NB4 (cell line): ENCODE results near the gene GRM5.
"Not testable (repeated sequence)": the region's sequence is repeated elsewhere in the genome, so short reads cannot be mapped to it uniquely, and the experiment has no call there.

ENCODE experiments used
- MYC ChIP-seq: IDR thresholded peaks from 2 replicates; pipeline ENCODE4 v1.6.1; 2011; ENCODE audit warnings: low read depth, low read length
- POLR2A ChIP-seq: IDR thresholded peaks from 2 replicates; pipeline ENCODE4 v1.6.1; 2011; ENCODE audit warnings: mild to moderate bottlenecking; ENCODE audit not compliant: insufficient read length; ENCODE audit errors: extremely low read depth
- TF ChIP-seq, protein P1 (sequence below): IDR thresholded peaks from one replicate; pipeline ENCODE4 v1.5.1; 2012; ENCODE audit warnings: low read depth, low read length
- TF ChIP-seq, protein P2 (sequence below): IDR thresholded peaks from 2 replicates; pipeline ENCODE4 v1.6.1; 2011; ENCODE audit warnings: low read depth, low read length

DNA sequence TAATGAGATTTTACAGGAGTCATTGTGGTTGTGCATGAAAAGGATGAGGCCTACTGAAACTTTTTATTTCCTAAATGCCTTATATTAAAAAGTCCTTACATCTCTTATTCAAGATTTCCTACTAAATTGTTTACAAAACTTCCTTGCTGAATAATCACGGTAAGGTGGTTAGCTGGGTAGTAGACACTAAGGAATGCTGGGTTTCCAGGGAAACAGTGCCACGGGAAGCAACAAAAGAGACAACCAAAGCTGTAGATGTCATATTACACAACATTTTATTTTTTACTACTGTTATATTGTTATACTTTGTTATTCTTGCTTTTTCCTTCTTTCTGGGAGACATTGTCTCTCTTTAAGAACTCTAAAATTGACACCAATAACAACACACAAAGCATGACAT lies 36.1 kb downstream of the GRM5 start:
- TF ChIP-seq, protein P1, sequence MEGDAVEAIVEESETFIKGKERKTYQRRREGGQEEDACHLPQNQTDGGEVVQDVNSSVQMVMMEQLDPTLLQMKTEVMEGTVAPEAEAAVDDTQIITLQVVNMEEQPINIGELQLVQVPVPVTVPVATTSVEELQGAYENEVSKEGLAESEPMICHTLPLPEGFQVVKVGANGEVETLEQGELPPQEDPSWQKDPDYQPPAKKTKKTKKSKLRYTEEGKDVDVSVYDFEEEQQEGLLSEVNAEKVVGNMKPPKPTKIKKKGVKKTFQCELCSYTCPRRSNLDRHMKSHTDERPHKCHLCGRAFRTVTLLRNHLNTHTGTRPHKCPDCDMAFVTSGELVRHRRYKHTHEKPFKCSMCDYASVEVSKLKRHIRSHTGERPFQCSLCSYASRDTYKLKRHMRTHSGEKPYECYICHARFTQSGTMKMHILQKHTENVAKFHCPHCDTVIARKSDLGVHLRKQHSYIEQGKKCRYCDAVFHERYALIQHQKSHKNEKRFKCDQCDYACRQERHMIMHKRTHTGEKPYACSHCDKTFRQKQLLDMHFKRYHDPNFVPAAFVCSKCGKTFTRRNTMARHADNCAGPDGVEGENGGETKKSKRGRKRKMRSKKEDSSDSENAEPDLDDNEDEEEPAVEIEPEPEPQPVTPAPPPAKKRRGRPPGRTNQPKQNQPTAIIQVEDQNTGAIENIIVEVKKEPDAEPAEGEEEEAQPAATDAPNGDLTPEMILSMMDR, result not testable (repeated sequence)
- TF ChIP-seq POLR2A, MYC: not testable (repeated sequence)
- TF ChIP-seq, protein P2, sequence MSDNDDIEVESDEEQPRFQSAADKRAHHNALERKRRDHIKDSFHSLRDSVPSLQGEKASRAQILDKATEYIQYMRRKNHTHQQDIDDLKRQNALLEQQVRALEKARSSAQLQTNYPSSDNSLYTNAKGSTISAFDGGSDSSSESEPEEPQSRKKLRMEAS, result not testable (repeated sequence)
